IPS-15b (cell line): ENCODE data around the gene FLAD1.

ENCODE experiments used
- H3K27me3 ChIP-seq: one replicate; pipeline ENCODE4 v1.6.1; 2013; ENCODE audit warnings: low read length; ENCODE audit not compliant: control insufficient read depth, insufficient read depth
- H3K36me3 ChIP-seq: one replicate; pipeline ENCODE4 v1.6.1; 2013; ENCODE audit warnings: low read length; ENCODE audit not compliant: control insufficient read depth, insufficient read depth
- H3K4me1 ChIP-seq: one replicate; pipeline ENCODE4 v1.6.1; 2013; ENCODE audit warnings: mild to moderate bottlenecking, low read length; ENCODE audit not compliant: control insufficient read depth, insufficient read depth
- H3K4me3 ChIP-seq: one replicate; pipeline ENCODE4 v1.5.1; 2013; ENCODE audit warnings: low read depth, low read length
- H3K9ac ChIP-seq: one replicate; pipeline ENCODE4 v1.6.1; 2013; ENCODE audit warnings: low read depth, mild to moderate bottlenecking, low read length
- H3K9me3 ChIP-seq: one replicate; pipeline ENCODE4 v1.6.1; 2013; ENCODE audit warnings: mild to moderate bottlenecking, low read length; ENCODE audit not compliant: control insufficient read depth, insufficient read depth

Gene FLAD1

DNA sequence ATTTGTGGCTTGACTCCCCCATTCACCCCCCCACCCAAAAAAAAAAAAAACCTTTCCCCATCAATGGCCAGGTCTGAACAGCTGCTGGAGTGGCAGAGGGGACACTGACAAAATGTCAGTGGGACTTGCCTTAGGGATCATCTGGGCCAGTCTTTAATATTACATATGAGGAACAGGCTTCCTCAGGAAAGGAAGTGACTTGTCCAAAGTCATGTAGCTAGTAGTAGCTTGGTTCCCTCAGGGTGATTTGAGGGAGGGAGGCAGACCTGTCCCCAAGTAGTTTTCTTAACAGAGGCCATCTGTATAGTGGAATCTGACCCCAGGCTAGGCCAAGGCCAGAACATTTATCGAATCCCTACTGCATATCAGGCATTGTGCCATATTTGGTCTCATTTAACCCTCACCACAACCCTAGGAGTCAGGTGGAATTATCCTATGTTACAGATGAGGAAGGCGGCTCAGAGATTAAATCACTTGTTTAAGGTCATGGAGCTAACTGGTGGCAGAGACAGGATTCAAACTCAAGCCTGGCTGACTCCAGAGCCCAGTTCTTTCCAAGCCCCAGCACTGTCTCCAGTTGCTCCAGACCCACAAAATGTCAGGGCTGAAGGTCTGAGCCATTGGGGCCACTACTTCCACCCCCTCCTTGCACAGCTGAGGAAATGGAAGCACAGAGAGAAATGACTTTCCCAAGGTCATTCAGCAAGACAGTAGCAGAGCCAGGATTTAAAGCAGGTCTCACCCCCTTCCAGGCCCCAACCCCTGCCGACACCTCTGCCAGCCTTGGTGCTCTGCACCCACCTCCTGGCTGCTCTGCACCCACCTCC is 29.8 kb downstream of the FLAD1 start:
- Histone ChIP-seq H3K27me3 (no peaks in the 10 kb centered on the region), H3K9ac (no peak overlapping the region), H3K9me3 (no peaks in the 10 kb centered on the region), H3K36me3 (peaks cover 17% of the 10 kb centered on the region), H3K4me3 (peak overlapping the region; percentile 30), H3K4me1 (peaks cover 25% of the 10 kb centered on the region)

DNA sequence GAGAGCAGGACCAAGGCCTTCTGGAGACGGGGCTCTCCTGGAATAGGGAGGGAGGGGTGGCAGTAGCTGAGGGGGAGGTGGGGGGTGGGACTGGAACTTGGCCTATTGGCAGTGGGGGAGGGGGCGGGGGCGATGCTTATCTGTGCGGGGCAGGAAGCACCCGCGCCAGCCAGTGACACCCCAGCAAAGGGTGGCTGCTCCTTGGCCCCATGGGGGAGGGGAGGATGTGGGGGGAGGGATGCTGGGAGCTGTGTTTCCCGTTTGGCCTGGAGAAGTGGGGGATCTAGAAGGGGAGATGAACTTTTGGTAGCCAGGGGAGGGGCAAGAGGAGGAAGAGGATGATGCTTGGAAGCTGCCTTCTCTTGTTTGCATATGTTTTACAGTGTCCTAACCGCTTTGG is 30.5 kb downstream of the FLAD1 start:
- Histone ChIP-seq H3K36me3 (peaks cover 17% of the 10 kb centered on the region), H3K4me3 (no peak overlapping the region), H3K4me1 (peaks cover 25% of the 10 kb centered on the region), H3K9me3 (no peaks in the 10 kb centered on the region), H3K27me3 (no peaks in the 10 kb centered on the region), H3K9ac (no peak overlapping the region)

DNA sequence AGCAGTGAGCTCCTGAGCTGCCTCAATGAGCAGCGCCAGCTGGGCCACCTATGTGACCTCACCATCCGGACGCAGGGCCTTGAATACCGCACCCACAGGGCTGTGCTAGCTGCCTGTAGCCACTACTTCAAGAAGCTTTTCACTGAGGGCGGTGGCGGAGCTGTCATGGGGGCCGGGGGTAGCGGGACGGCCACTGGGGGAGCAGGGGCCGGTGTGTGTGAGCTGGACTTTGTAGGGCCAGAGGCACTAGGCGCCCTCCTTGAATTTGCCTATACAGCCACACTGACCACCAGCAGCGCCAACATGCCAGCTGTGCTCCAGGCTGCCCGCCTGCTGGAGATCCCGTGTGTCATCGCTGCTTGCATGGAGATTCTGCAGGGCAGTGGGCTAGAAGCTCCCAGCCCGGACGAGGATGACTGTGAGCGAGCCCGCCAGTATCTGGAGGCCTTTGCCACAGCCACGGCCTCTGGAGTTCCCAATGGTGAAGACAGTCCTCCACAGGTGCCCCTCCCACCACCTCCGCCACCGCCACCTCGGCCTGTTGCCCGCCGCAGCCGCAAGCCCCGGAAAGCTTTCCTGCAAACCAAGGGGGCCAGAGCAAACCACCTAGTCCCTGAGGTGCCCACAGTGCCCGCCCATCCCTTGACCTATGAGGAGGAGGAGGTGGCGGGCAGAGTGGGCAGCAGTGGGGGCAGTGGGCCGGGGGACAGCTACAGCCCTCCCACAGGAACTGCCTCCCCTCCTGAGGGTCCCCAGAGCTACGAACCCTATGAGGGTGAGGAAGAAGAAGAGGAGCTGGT is 31.8 kb downstream of the FLAD1 start:
- Histone ChIP-seq H3K4me1 (peaks cover 20% of the 10 kb centered on the region), H3K36me3 (peaks cover 17% of the 10 kb centered on the region), H3K27me3 (no peaks in the 10 kb centered on the region), H3K9ac (no peak overlapping the region), H3K9me3 (no peaks in the 10 kb centered on the region), H3K4me3 (no peak overlapping the region)

DNA sequence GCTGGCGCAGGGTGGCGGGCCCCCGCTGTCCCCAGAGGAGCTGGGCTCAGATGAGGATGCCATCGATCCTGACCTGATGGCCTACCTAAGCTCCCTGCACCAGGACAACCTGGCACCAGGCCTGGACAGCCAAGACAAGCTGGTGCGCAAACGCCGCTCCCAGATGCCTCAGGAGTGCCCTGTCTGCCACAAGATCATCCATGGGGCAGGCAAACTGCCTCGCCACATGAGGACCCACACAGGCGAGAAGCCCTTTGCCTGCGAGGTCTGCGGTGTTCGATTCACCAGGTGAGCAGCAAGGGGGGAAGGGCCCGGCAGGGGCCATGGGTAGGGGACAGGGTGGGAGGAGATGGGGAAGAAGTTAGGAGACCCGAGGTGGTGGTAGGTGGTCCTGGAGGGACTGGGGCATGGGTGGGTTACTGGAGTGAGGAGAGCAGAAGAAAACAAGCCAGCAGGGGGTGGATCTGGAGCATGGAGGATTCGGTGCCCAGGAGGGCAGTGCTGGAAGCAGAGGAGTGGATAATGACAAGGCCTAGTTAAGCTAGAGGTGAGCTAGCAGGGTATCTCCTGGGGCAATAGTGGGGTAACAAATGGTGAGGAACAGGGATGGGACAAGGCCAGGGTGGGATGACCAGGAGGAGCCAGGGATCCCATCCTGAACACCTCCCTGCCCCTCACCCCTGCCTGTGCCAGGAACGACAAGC is 32.5 kb downstream of the FLAD1 start:
- H3K4me1 ChIP-seq, result peaks cover 19% of the 10 kb centered on the region
- H3K9ac ChIP-seq, result no peak overlapping the region
- no peak overlapping the region for H3K4me3 ChIP-seq
- peaks cover 17% of the 10 kb centered on the region for H3K36me3 ChIP-seq
- H3K9me3 ChIP-seq, result no peaks in the 10 kb centered on the region
- H3K27me3 ChIP-seq, result no peaks in the 10 kb centered on the region

DNA sequence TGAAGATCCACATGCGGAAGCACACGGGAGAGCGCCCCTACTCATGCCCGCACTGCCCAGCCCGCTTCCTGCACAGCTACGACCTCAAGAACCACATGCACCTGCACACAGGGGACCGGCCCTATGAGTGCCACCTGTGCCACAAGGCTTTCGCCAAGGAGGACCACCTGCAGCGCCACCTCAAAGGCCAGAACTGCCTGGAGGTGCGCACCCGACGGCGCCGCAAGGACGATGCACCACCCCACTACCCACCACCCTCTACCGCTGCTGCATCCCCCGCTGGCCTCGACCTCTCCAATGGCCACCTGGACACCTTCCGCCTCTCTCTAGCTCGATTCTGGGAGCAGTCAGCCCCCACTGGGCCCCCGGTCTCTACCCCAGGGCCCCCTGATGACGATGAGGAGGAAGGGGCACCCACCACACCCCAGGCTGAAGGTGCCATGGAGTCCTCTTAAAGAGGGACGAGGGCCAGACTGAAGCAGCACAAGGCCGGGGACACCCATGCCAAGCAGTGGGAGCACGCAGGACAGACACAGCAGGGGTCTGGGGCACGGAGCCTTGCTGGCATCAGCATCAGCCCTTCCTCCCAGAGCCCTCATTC is 33.2 kb downstream of the FLAD1 start:
- no peak overlapping the region for H3K9ac ChIP-seq
- H3K36me3 ChIP-seq, result peaks cover 17% of the 10 kb centered on the region
- H3K4me1 ChIP-seq, result peaks cover 19% of the 10 kb centered on the region
- no peaks in the 10 kb centered on the region for H3K27me3 ChIP-seq
- no peak overlapping the region for H3K4me3 ChIP-seq
- H3K9me3 ChIP-seq, result no peaks in the 10 kb centered on the region

DNA sequence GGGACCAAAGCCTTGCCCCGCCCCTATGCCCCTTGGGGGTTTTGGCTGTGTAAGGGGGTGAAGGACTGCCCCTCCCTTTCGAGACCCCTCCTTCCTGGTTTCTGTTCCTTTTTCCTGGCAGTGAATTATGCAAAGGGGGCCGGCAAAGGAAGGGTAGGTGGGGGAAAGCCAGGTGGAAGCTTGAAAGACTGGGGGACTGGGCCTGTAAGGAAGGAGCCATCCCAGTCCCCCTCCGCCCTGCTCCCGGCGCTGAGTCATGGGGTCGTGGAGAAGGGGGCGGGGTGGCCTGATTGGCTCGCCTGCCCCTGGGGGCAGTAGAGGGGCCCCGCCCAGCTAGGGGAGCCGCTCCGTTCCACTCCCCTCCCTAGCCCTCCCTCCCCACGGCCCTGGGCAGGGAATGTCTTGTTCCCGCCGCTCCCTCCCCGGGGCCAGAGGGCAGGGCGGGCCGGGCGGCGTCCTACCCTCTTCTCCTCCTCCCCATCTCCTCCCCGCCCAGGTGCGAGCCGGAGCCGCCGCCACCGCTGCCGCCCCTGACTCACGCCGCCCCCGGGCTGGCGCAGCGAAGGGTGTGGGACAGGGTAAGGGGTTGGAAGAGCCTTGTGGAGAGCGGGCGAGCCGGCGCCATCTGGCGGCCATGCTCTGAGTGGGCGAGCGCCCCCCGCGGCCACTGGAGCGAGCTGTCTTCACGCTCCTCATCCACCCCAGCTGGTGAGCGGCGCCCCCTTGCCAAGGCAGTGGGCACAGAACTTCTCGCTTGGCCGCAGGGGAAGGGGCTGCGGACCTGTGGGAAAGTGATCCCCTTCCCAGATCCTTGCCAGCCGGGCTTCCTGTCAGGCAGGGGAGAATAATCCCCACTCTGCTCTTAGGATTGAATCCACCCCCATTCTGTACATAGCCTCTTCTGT is 34.1 kb downstream of the FLAD1 start:
- peak overlapping the region; percentile 54 for H3K9ac ChIP-seq

DNA sequence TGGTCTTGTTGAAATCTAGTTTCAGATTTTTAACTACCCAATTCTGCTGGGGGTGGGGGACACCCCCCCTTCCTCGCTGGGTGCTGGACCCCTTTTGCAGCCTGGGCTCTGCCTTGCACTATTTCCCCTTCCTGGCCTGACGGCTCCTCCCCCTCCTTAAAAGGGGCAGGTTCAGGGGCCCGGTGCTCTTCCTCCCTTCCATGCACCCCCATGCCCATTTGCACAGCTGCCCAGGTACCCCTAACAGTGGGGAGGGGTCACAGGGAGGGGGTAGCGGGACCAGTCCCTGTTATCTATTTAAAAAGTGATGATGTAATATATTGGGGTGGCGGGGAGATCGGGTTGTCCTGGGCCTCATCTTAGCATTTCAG is 34.8 kb downstream of the FLAD1 start:
- Histone ChIP-seq H3K36me3 (peaks cover 17% of the 10 kb centered on the region), H3K9me3 (no peaks in the 10 kb centered on the region), H3K4me1 (peaks cover 9% of the 10 kb centered on the region), H3K4me3 (peak overlapping the region; percentile 52), H3K9ac (no peak overlapping the region), H3K27me3 (no peaks in the 10 kb centered on the region)

More for the DNA sequence above, 34.1 kb downstream of the FLAD1 start:
- Histone ChIP-seq H3K27me3 (no peaks in the 10 kb centered on the region), H3K4me3 (peak overlapping the region; percentile 52), H3K4me1 (peaks cover 15% of the 10 kb centered on the region), H3K36me3 (peaks cover 17% of the 10 kb centered on the region), H3K9me3 (no peaks in the 10 kb centered on the region)

DNA sequence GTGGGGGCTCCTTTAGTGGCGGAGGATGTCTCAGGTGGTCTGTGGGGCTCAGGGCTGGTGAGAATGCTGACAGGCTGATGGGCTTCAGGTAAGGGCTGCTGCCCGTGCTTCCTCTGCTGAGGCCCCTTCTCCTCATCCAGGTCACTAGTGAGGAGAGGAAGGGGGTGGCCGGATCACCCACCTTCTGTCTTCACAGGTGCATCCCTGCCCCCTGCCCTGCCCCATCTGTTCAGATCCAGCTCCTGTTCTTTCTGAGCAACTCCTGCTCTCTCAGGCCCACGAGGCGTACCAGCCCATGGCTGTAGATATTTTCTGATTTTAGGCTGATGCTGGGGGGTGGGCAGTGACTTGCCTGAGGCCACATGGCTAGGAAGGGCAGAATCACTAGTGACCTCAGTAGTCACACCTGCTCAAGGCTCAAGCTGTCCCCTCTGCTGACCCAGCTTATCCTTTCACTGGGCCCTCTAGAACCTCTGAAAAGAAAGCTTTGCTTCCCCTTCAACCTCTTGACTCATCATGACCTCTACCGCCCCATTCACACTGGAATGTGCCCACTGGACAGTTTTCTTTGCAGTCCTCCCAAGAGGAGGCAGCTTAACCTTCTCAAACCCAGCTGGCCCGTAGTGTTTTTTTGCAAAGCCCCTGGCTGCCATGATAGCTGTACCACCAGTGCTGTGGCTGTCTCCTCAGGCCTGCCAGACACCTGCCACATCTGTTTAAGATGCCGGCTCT is 35.6 kb downstream of the FLAD1 start:
- H3K27me3 ChIP-seq, result no peaks in the 10 kb centered on the region
- H3K9ac ChIP-seq, result no peak overlapping the region
- no peak overlapping the region for H3K4me3 ChIP-seq
- H3K9me3 ChIP-seq, result no peaks in the 10 kb centered on the region
- H3K4me1 ChIP-seq, result peaks cover 4% of the 10 kb centered on the region
- peaks cover 17% of the 10 kb centered on the region for H3K36me3 ChIP-seq

DNA sequence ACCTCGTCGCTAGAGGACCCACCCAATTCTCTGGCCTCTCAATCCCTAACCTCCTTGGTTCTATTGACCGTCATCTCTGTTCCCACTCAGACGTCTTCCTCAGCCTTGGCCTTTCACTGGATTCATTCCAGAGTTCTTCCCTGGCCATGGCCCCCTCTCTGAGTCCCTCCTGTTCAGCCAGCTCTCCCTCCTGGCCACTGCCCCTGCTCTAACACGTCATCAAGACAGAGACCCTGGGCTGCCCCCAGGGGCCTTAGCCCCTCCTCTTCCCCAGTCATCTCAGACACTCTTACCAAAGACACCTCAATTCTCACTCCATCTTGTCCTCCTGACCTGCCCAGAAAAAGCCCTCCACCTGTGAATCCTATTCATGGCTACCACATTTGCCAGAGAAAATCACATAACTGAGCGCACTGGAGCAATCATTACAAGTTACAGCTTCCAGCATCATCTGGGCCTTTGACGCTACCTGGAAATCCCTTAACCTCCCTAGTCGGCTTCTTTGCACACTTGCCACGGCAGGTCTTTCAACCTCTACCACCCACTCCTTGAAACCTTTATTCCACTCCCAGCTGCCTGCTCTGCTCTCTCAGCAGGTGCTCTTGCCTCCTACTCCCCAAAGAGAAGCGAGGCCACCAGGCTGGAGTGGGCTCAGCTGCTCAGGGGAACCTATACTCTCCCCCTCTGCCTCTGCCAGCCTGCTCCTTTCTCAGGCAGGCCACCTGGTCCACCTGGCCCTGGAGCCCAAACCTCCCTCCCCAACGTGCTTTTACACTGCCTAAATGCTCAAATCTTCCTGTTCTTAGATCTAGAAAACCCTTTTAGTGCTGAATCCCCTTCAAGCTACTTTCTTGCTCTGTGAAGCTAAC is 36.5 kb downstream of the FLAD1 start:
- Histone ChIP-seq H3K36me3 (peaks cover 12% of the 10 kb centered on the region), H3K27me3 (no peaks in the 10 kb centered on the region), H3K9me3 (no peaks in the 10 kb centered on the region), H3K9ac (no peak overlapping the region), H3K4me3 (no peak overlapping the region), H3K4me1 (peaks cover 2% of the 10 kb centered on the region)
